HG02885 (cell line): ENCODE measurements around the gene BMP8B.
"Not testable (repeated sequence)": the region's sequence is repeated elsewhere in the genome, so short reads cannot be mapped to it uniquely, and the experiment has no call there.

ENCODE experiments used
- ATAC-seq: cut with Tn5 transposase; IDR thresholded peaks from one replicate; pipeline ENCODE4 v1.9.1; 2021; ENCODE audit warnings: mild to moderate bottlenecking; ENCODE audit not compliant: unreplicated experiment, poor library complexity

Gene BMP8B, protein sequence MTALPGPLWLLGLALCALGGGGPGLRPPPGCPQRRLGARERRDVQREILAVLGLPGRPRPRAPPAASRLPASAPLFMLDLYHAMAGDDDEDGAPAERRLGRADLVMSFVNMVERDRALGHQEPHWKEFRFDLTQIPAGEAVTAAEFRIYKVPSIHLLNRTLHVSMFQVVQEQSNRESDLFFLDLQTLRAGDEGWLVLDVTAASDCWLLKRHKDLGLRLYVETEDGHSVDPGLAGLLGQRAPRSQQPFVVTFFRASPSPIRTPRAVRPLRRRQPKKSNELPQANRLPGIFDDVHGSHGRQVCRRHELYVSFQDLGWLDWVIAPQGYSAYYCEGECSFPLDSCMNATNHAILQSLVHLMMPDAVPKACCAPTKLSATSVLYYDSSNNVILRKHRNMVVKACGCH

DNA sequence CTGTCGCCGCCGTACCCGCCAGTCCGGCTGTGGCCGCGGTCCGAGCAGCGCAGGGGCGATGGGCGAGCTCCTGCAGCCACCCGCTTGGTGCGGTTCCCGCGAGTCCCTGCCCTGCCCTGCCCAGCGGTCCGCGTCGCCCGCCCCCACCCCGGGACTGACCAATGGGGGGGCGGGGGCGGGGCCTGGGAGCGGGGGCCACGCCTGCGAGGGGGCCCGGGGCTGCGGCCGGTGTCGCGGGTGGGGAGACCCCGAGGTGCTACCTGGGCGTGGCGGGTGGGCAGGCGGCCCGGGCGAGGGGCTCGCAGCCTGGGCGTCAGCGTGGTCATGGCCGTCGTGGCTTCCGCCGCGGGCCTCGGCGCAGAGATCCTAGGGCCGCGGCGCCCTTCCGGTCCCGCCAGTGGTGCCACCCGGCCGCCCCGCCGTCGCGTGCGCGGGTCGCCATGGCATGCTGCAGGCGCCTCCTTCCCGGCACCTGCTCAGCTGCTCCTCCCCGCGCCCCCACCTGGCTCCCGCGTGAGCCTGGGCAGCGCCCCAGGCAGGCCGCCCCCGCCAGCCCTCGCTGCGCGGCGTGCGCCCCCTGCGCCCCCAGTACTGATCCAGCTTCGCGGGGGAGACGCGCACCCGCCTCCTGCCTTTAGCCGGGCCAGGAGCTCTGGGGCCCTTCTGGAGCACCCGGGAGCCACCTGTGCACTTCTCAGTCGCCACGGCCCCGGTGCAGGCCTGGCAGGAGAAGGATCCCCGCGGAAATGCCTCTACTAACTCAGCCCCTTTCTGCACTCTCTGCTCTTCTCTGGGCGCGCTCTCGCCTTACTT, at the start of gene BMP8B:
TSS of gene BMP8B (minus strand) at position 108 of the 813 bp plus-strand sequence. CDS start 380 bp downstream, outside the sequence.
- peak; percentile 62 for ATAC-seq

DNA sequence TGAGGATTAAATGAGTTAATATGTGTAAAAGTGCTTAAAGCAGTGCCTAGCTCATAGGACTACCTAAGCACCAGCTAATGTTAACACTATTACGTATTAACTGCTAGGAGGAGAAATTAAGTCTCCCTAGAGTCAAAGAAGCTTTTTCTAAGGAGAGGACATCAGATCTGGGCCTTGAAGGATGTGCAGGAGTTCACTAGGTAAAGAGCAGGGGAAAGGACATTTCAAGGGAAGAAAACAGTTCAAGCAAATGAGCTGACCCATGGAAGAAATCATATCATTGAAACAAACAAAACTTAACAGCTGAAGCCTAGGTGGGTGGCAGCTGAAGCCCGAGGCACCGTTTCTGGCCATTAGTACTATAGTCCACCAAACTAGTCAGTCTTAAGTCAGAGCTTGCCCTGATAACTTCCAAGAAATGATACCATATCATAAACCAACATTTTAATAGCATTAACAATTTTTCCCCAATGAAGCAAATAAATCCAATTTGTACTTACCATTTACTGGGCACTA, 48.0 kb upstream of the BMP8B start:
- ATAC-seq: no peak

DNA sequence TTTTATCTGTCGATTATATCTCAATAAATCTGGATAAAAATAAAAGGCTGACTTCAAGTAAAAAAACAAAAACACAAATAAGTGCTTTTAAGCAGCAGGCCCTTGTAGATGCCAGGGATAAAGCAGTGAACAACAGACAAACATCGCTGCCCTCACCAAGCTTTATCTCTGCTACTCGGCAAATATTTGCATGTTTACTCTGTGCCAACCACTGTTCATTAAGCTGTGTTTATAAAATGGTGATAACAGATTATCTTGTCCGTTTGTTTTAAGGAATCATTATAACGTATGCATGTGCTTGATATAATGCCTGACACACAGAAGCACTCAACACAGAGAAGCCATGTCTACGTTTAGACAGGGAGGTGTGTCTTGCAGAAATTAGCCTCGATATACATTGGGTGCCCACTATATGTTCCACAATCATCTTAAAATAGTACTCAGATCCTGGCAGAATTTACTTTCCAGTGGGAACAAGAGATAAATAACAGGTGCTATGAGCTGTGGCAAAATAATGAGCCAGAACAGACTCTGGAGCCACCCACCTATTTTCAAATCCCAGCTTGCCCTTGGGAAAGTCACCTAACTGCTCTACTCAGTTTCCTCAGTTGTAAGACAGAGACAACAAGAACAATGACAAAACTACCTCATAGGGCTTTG, 47.4 kb upstream of the BMP8B start:
- no peak for ATAC-seq

DNA sequence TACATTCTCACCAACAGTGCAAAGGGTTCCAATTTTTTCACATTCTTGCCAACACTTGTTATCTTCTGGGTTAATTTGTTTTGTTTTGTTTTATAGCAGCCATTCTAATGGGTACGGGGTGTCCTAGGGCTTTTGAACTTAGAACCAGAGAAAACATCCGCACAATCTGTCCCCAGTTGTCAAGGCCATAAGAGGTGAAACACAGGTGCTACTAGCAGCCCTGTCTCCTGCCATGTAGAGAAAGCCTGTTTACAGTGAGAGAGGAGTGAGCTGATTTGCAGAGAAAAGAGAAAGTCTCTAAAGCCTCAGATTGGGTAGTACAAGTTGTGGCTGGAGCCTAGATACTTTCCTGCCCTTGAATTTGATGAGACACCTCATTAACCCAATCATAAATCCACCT, 46.4 kb upstream of the BMP8B start:
- no peak for ATAC-seq

DNA sequence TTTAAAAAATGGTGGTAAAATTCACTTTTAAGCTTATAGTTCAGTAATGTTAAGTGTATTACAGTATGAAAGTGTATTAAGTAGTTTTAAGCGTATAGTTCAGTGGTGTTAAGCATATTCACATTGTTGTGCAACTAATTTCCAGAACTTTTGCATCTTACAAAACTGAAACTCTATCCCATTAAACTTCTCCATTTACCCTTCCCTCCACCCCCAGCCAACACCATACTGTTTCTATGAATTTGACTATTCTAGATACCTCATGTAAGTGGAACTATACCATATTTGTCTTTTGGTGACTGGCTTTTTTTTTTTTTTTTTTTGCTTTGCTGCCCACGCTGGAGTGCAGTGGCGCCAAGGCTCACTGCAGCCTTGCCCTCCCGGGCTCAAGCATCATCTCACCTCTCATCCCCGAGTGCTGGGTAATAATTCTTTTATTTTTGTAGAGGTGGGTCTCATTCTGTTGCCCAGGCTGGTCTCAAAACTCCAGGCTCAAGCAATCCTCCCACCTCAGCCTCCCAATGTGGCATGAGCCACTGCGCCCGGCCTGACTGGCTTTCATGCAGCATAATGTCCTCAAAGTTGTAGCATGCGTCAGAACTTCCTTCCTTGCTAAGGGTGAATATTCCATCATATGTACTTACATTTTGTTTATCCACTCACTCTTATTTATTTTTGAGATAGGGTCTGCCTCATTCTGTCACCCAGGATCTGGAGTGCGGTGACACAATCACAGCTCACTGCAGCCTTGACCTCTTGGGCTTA, 45.1 kb upstream of the BMP8B start:
- ATAC-seq: no peak

DNA sequence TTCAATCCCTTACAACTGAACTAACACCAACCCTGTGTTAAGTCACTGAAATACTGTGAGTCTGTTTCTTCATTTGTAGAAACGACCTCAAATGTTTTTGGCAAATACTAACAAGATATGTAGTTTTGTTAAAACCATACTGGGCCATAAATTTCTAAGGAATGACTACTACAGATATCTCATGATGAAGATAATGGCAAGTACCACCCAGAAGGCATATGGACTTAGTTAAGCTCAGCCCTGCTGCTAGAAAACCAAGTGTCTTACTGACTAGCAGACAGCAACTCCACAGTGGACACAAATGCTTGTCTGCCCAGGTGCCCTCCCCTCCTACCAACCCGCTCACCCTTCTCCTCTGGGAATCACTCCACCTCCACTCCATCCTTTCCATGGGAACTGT, 44.5 kb upstream of the BMP8B start:
- ATAC-seq: no peak

DNA sequence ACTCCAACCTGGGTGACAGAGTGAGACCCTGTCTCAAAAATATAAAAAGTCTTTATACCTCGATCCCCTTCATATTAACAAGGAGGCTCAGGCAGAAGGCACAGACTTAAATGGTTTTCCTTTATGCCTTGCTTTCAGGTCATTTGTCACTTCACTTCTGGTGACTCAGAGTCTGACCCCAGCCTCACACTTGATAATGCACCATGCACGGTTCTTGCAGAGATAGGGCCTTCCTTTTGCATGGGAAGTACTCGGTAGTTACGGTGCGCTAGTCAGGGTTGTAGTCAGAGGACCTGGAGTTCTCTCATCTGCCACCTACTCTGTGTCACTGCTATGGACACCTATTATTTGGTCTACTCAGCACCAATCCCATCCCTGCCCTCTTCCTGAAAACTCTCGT, 43.6 kb upstream of the BMP8B start:
- no peak for ATAC-seq

DNA sequence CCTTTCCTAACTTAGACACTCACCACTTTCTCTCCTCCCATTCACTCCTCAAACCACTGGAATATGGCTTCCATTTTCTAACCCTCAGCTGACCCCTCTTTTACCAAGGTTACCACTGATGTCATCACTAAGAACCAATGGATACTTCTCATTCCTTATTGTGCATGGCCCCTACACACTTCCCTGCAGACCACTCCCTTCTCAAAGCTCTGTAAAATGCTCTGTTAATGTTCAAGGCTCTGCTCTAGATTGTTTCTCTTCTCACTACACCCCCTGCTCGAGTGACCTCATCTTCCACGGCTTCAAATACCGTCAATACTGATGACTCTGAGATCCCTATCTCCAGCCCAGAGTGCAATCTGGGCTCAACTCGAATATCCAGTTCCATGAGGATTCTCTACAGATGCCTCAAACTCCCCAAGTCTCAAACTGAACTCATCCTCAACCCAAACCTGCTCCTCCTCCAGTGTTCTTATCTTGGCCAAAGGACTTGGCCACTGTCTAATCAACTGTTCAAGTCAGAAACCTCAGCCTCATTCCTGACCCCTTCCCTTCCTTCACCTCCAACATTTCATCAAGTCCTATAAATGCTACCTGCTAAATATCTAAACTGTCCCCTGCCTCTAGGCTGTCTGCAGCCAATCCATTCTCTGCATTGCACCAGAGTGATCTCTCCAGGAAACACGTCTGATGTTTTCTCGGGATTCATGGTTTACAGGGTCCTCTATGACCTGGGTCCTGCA, 41.3 kb upstream of the BMP8B start:
- no peak for ATAC-seq

DNA sequence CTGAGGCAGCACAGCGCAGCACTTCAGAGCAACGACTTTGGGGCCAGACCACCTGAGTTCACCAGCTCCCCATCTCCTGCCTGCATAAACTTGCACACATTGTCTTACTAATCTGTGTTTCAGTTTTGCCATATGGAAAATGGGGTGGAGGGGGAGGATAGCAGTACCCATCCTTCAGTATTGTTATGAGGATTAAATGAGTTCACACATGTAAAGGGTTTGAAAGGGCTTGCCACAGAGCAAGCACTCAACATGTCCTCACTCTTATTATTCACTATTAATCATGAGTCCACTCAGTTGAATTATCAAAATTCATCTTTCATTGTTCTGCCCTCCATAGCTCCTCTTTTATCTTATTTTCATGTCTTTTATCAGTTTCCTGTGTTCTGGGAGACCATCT, 40.1 kb upstream of the BMP8B start:
- ATAC-seq: no peak

DNA sequence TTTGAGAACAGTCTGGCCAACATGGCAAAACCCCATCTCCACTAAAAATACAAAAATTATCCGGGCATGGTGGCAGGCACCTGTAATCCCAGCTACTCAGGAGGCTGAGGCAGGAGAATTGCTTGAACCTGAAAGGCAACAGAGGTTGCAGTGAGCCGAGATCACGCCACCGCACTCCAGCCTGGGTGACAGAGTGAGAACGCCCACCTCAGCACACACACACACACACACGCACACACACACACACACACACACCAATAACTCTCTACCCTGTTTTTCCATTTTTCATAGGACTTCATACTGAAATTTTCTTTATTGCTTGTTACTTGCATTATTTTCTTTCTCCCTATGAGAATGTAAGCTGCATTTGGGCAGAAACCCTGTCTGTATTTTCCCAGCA, 39.6 kb upstream of the BMP8B start:
- not testable (repeated sequence) for ATAC-seq

DNA sequence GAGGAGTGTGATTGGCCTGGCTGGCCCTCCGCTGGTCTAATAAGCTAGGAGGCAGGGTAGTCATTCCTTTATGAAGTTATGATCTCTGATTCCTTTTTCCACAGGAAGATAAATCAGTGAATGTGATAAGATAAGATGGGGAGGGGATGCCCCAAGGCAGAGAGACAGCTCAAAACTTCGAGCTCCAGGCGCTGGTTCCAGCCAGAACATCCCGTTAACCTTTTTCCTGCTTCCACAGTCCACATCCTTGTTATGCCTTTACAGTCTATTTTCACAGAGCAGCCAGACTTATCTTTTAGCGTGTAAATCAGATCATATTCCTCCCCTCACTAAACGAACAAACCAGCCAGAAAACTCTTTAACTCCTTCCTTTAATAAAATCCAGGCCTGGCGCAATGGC, 38.5 kb upstream of the BMP8B start:
- no peak for ATAC-seq

DNA sequence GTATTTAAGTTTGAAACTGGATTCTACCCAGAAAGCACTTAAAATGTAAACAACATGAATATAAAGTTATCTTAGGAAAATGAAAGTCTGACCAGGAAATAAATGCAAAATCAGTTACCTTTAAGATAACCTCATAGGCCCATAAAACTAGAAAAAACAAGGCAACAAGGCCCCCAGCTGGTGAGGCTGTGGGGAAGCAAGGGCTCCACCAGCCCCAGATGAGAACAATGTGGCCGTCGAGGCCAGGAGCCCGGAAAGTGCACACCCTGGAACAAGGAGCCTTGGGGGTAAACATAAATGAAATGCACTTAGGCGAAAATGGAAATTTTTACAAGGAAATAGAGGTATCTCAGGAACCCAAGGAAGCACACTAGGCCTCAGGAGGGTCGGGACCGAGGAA, 37.9 kb upstream of the BMP8B start:
- ATAC-seq: no peak

DNA sequence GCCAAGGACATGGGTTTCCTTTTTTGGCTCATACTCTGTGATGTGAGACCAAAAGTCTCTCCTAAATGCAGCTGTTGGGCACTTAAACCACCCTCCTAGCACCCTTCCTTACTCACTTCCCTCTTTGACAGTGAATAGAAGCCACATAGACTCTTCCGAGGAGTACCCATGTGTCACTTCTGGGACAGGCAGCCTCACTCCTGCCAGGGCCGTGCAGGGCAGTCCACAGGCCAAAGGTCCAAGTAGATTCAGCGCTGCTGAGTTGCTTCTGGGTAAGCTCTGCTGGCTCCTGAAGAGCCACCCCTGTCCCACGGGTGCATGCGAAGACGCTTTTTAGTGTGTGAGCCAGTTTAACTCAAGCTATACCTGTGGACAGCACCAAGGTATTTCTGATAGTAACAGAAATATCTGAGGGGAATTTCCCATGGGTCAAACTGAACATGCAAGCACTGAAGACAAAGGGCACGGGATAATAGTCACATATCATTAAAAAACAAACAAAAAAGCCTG, 36.8 kb upstream of the BMP8B start:
- ATAC-seq: no peak

DNA sequence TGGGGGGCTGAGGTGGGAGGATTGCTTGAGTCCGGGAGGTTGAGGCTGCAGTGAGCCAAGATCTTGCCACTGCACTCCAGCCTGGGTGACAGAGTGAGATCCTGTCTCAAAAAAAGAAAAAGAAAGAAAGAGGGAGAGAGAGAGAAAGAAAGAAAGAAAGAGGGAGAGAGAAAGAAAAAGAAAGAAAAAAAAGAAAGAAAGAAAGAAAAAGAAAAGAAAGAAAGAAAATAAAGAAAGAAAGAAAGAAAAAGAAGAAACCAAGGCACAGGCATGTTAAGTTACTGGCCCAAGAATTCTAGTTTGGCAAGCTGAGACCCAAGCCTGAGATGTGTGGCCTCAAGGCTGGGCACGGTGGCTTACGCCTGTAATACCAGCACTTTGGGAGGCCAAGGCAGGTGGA, 34.8 kb upstream of the BMP8B start:
- ATAC-seq: not testable (repeated sequence)

DNA sequence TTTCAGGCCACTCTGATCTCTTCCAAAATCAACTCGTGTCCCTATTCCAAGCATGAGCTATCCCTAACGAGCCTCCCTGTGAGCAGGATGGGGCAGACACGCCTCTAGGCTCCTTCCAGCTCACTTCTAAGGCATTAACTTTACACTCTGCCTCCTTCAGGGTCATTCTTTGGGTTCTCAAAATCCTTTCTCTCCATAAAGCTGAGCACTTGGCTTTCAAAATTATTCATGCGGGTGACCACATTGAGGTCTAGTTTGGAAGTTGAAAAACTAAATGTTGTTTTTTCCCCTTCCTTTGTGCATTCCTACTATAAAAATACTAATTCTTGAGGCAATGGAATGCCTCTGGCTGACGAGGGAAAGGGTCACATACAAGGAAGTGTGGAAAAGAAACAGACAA, 33.5 kb upstream of the BMP8B start:
- no peak for ATAC-seq

DNA sequence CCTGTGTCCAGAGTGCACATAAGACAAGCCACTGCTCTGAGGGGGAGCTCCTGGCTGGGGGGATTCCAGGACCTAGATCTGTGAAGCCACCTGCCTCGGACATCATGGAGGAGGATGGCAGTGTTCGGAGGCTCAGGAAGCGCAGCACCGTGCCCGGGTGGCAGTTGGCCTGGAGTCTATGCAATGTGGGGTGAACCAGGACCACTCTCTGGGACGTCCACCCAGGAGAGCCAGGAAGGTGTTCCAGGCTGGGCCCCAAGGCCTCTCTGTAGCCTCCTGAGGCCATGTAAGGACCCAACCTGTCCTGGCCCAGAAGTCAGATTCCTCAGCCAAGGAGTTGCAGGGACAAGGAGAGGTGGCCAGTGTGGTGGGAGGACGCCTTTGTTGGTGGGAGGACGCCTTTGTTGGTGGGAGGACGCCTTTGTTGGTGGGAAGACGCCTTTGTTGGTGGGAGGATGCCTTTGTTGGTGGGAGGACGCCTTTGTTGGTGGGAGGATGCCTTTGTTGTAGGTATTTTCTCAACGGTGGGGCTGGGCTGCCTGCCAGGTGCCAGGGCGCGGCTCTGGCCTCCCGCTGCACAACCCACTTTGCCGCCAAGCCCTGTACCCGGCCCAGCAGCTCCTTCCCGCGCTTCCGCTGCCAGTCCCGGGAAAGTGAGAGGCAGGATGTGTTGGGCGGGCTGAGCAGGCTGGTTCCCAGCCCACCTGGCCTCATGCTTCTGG, 30.6 kb upstream of the BMP8B start:
- ATAC-seq: no peak

DNA sequence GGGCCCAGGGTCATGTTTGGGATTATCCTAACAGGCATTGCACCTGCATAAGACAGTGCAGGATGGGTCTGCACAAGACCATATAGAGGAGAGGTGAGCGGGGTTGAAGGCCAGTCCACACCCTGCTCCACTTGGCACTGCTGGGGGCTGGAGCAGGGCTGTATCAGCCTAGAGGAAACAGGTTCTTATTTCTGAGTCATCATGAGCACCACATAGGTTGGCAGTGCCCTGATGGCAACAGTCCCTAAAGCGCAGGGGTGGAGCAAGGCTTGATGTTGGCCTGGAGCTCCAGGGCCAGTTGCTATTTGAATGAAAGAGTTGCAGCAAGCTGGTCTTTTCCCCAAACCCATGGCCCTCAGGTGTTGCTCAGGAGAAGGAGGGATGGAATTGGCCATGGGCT, 29.8 kb upstream of the BMP8B start:
- no peak for ATAC-seq

DNA sequence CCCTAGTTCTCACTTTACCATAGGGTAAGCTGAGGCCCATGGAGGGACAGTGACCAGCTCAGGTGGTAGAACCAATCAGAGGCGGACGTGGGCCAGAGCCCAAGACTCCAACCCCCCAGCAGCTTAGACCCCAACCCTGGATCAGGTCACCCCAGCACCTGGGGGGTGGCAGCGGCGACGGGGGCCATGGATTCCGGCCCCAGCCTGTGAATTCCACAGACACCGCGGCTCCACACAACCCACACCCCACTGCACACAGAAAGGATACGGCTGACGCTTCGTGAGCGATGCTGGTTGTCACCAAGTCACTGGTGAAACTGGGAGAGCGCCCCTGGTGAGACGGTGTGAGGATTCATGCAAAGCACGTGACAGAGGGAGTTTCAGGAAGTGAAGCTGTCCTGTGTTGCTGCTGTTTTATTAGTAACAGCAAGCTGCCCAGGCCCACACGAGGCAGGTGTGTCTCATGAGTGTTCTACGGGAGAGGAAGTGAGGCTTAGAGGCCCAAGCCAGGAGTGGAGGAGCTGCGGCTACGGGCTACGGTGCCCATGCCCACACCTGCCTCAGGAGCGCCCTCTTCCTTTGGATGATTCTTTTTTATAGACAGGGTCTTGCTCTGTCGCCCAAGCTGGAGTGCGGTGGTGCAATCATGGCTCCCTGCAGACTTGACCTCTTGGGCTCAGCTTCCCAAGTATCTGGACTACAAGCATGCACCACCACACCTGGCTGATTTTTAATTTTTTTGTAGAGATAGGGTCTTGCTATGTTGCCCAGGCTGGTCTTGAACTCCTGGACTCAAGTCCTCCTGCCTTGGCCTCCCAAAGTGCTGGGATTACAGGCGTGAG, 28.6 kb upstream of the BMP8B start:
- ATAC-seq: peak; percentile 80
